Glutamatergic neuron (in vitro differentiated cells): ENCODE data around the gene TM4SF4. TPM values are rescaled to one million over a fixed set of nuclear protein-coding genes. Genes with fewer than 3 reads are reported as not detected.

Experiments
- DNase-seq: peaks from one replicate; pipeline ENCODE4 v3.0.0; 2022
- H3K27ac Mint-ChIP-seq: one replicate; pipeline ENCODE4 v1.8.0; 2020; ENCODE audit warnings: mild to moderate bottlenecking, mixed read lengths, inconsistent platforms; ENCODE audit not compliant: unreplicated experiment
- H3K27me3 Mint-ChIP-seq: one replicate; pipeline ENCODE4 v1.8.0; 2020; ENCODE audit warnings: mild to moderate bottlenecking, moderate library complexity, mixed read lengths, inconsistent platforms; ENCODE audit not compliant: unreplicated experiment
- H3K36me3 Mint-ChIP-seq: one replicate; pipeline ENCODE4 v1.8.0; 2020; ENCODE audit warnings: mild to moderate bottlenecking, mixed read lengths, inconsistent platforms; ENCODE audit not compliant: unreplicated experiment
- H3K4me1 Mint-ChIP-seq: one replicate; pipeline ENCODE4 v1.8.0; 2020; ENCODE audit warnings: mild to moderate bottlenecking, low read depth, mixed read lengths, inconsistent platforms; ENCODE audit not compliant: unreplicated experiment
- H3K4me3 Mint-ChIP-seq: one replicate; pipeline ENCODE4 v1.8.0; 2020; ENCODE audit warnings: mild to moderate bottlenecking, mixed read lengths, inconsistent platforms; ENCODE audit not compliant: unreplicated experiment
- H3K9me3 Mint-ChIP-seq: one replicate; pipeline ENCODE4 v1.8.0; 2020; ENCODE audit warnings: mild to moderate bottlenecking, moderate library complexity, mixed read lengths, inconsistent platforms; ENCODE audit not compliant: unreplicated experiment
- CTCF ChIP-seq: fragments of 200-600 bp; sonication (generic); IDR thresholded peaks from one replicate; pipeline ENCODE4 v1.5.0; 2021; ENCODE audit not compliant: partially characterized antibody, unreplicated experiment
- total RNA-seq: library from RNA; stranded (reverse); fragmentation: NEBNext Ultra II Directional; extraction: Animal tissue kit (Norgen Biotek cat#: 25700); gene quantifications from one replicate; pipeline ENCODE4 v1.2.1, GENCODE V29; 2021; ENCODE audit not compliant: unreplicated experiment

The TM4SF4 gene
- total RNA-seq, 1 donor from 2014 or later: not detected

GRCh38 chr3:149547954-149548668 lies 73.6 kb downstream of the TM4SF4 start:
- H3K27ac Mint-ChIP-seq: no peak overlapping the region
- no peak for TF ChIP-seq CTCF

GRCh38 chr3:149548669-149549065 lies 74.2 kb downstream of the TM4SF4 start:
- peaks cover 2% of the 10 kb centered on the region for H3K27me3 Mint-ChIP-seq

More at GRCh38 chr3:149547954-149548668, 73.6 kb downstream of the TM4SF4 start:
- Mint-ChIP-seq H3K36me3 (no peaks in the 10 kb centered on the region), H3K9me3 (no peaks in the 10 kb centered on the region), H3K4me1 (peaks cover 6% of the 10 kb centered on the region), H3K4me3 (no peak overlapping the region), H3K27me3 (peaks cover 2% of the 10 kb centered on the region)
- DNase-seq: no peak

GRCh38 chr3:149551500-149551899 lies 77.0 kb downstream of the TM4SF4 start:
- Mint-ChIP-seq H3K27ac (no peak overlapping the region), H3K4me3 (no peak overlapping the region), H3K36me3 (no peaks in the 10 kb centered on the region), H3K27me3 (no peaks in the 10 kb centered on the region), H3K4me1 (peaks cover 26% of the 10 kb centered on the region), H3K9me3 (no peaks in the 10 kb centered on the region)
- DNase-seq: no peak
- no peak for TF ChIP-seq CTCF

More at GRCh38 chr3:149548669-149549065, 74.2 kb downstream of the TM4SF4 start:
- DNase-seq: no peak
- no peak overlapping the region for H3K27ac Mint-ChIP-seq
- no peaks in the 10 kb centered on the region for H3K36me3 Mint-ChIP-seq
- no peak overlapping the region for H3K4me3 Mint-ChIP-seq
- H3K9me3 Mint-ChIP-seq: no peaks in the 10 kb centered on the region
- H3K4me1 Mint-ChIP-seq: peaks cover 6% of the 10 kb centered on the region
- no peak for TF ChIP-seq CTCF

GRCh38 chr3:149552700-149553099 lies 78.2 kb downstream of the TM4SF4 start:
- H3K4me1 Mint-ChIP-seq: peaks cover 27% of the 10 kb centered on the region

More at GRCh38 chr3:149552700-149553099, 78.2 kb downstream of the TM4SF4 start:
- Mint-ChIP-seq H3K27ac (peak overlapping the region; percentile 52), H3K4me3 (no peak overlapping the region), H3K9me3 (no peaks in the 10 kb centered on the region), H3K27me3 (no peaks in the 10 kb centered on the region), H3K36me3 (no peaks in the 10 kb centered on the region)
- no peak for DNase-seq
- TF ChIP-seq CTCF: no peak

Other genes with a start within 250 kb of the TM4SF4 start
- not detected for gene TM4SF18, start 141.1 kb upstream of the TM4SF4 start, total RNA-seq
- not detected for gene TM4SF1, start 97.0 kb upstream of the TM4SF4 start, total RNA-seq
- 2.3 TPM for gene WWTR1, start 183.3 kb downstream of the TM4SF4 start, total RNA-seq